HUES48 (cell line): Measurements from ENCODE around the gene CALML6.

Experiments
- H3K27ac ChIP-seq: one replicate; pipeline ENCODE4 v1.7.0; 2013; ENCODE audit warnings: low read depth, low read length, inconsistent platforms
- H3K27me3 ChIP-seq: 2 replicates; pipeline ENCODE4 v1.6.1; 2013; ENCODE audit warnings: mild to moderate bottlenecking, low read length; ENCODE audit not compliant: control insufficient read depth, insufficient read depth
- H3K36me3 ChIP-seq: 2 replicates; pipeline ENCODE4 v1.6.1; 2013; ENCODE audit warnings: low read length; ENCODE audit not compliant: control insufficient read depth, insufficient read depth
- H3K4me1 ChIP-seq: 2 replicates; pipeline ENCODE4 v1.6.1; 2013; ENCODE audit warnings: mild to moderate bottlenecking, low read length; ENCODE audit not compliant: control insufficient read depth, insufficient read depth
- H3K4me3 ChIP-seq: 2 replicates; pipeline ENCODE4 v1.5.1; 2013; ENCODE audit warnings: mild to moderate bottlenecking, low read depth, low read length
- H3K9ac ChIP-seq: 2 replicates; pipeline ENCODE4 v1.6.1; 2013; ENCODE audit warnings: mild to moderate bottlenecking, low read depth, low read length, moderate library complexity
- H3K9me3 ChIP-seq: 2 replicates; pipeline ENCODE4 v1.6.1; 2013; ENCODE audit warnings: low read length; ENCODE audit not compliant: control insufficient read depth, insufficient read depth

Gene CALML6

DNA sequence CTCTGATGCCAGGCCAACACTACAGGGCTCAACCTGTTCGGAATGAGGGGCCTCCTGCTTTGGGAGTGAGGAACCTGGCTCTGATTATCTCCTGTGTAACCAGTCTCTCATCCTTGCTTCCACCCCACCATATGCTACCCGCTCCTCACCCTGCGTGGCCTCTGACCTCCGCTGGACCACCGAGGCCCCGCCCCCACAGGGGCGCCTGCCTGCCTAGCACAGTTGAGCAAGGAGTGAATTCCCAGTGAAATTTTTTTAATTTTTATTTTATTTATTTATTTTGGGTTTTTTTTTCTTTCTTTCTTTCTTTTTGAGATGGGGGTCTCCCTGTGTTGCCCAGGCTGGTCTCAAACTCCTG is 22.3 kb upstream of the CALML6 start:
- Histone ChIP-seq H3K36me3 (no peaks in the 10 kb centered on the region), H3K27ac (no peak overlapping the region), H3K4me1 (peaks cover 26% of the 10 kb centered on the region), H3K4me3 (no peak overlapping the region), H3K9me3 (no peaks in the 10 kb centered on the region), H3K9ac (no peak overlapping the region), H3K27me3 (no peaks in the 10 kb centered on the region)

GRCh38 chr1:1893291-1893985 is 21.6 kb upstream of the CALML6 start:
- no peaks in the 10 kb centered on the region for H3K36me3 ChIP-seq
- H3K4me1 ChIP-seq: peaks cover 26% of the 10 kb centered on the region
- no peaks in the 10 kb centered on the region for H3K27me3 ChIP-seq
- no peak overlapping the region for H3K4me3 ChIP-seq
- H3K27ac ChIP-seq: no peak overlapping the region
- no peak overlapping the region for H3K9ac ChIP-seq
- no peaks in the 10 kb centered on the region for H3K9me3 ChIP-seq

GRCh38 chr1:1893997-1894353 is 21.1 kb upstream of the CALML6 start:
- Histone ChIP-seq H3K27me3 (no peaks in the 10 kb centered on the region), H3K27ac (no peak overlapping the region), H3K36me3 (no peaks in the 10 kb centered on the region), H3K4me3 (no peak overlapping the region), H3K4me1 (peaks cover 22% of the 10 kb centered on the region), H3K9me3 (no peaks in the 10 kb centered on the region), H3K9ac (no peak overlapping the region)

- Histone ChIP-seq H3K4me3 (no peak overlapping the region), H3K9me3 (no peaks in the 10 kb centered on the region), H3K9ac (no peak overlapping the region), H3K27ac (no peak overlapping the region), H3K27me3 (no peaks in the 10 kb centered on the region), H3K36me3 (no peaks in the 10 kb centered on the region), H3K4me1 (peaks cover 19% of the 10 kb centered on the region; the same call in 1 of the 2 replicates)
Measured at GRCh38 chr1:1894354-1895059, 20.6 kb upstream of the CALML6 start.

DNA sequence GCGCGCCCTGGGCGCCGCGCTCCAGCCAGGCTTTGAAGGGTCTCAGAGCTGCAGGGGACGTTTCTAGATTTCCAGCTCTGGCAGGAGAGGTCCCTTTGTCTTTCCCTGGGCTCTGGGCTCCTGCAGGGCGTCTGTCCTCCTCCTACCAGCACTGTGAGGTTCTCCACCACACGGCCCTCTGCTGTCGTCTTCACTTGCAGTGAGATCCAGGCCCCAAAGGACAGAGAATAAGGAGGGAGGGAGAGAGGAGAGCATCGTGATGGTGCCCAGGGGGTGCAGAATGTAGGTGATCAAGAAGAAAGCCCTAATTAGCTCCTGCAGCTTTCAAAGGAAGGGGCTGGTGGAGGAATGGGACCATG is 20.0 kb upstream of the CALML6 start:
- Histone ChIP-seq H3K27me3 (no peaks in the 10 kb centered on the region), H3K9ac (no peak overlapping the region), H3K4me3 (no peak overlapping the region), H3K27ac (no peak overlapping the region), H3K4me1 (peaks cover 19% of the 10 kb centered on the region; the same call in 1 of the 2 replicates), H3K9me3 (no peaks in the 10 kb centered on the region), H3K36me3 (no peaks in the 10 kb centered on the region)

DNA sequence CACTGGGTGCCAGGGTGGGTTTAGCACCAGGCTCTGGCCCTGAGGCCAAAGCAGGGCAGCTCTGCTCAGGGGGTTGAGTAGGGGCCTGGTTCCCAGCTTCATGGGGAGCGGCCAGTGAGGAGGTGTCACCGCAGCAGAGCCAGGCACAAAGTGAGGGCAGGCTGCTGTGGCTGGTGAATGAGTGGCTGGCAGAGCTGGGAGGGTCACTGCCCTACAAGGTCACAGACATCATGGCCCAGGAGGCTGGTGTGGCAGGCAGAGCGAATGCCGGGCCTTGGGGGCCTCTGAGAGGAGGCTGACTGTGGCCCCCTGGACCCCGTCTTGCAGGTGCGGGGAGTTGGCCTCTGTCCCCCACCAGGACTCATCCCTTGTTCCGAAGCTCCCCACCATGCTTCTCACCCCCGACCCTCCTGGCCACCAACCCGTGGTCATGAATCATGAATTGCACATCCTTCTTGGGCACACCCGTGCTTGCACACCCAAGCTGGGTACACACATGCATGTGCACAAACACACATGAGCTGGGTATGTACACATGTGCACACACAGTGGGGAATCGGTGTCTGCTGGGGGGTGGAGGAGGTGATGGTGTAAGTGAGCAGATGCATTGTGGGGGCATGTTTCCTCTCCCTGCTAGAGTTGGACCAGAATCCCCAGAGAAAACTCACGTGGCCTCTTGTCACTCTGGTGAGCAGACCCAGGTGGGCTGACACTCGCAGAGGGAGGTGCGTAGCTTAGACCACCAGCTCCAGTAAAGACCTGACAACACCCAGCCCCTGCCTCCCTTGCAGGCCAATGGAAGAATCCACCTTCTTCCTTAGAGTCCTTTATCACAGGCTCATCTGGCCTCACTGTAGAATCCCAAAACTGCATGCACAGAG is 19.4 kb upstream of the CALML6 start:
- H3K4me1 ChIP-seq: peaks cover 19% of the 10 kb centered on the region; the same call in 1 of the 2 replicates
- no peaks in the 10 kb centered on the region for H3K36me3 ChIP-seq
- no peaks in the 10 kb centered on the region for H3K27me3 ChIP-seq
- no peak overlapping the region for H3K9ac ChIP-seq
- no peaks in the 10 kb centered on the region for H3K9me3 ChIP-seq
- no peak overlapping the region for H3K27ac ChIP-seq
- H3K4me3 ChIP-seq: no peak overlapping the region

- Histone ChIP-seq H3K27me3 (no peaks in the 10 kb centered on the region), H3K27ac (no peak overlapping the region), H3K4me1 (peaks cover 13% of the 10 kb centered on the region; the same call in 1 of the 2 replicates), H3K9me3 (no peaks in the 10 kb centered on the region), H3K4me3 (no peak overlapping the region), H3K9ac (no peak overlapping the region), H3K36me3 (no peaks in the 10 kb centered on the region)
Measured at GRCh38 chr1:1898246-1898933, 16.7 kb upstream of the CALML6 start.

- no peaks in the 10 kb centered on the region for H3K27me3 ChIP-seq
- no peaks in the 10 kb centered on the region for H3K9me3 ChIP-seq
- no peaks in the 10 kb centered on the region for H3K36me3 ChIP-seq
- H3K4me3 ChIP-seq: no peak overlapping the region
- no peak overlapping the region for H3K9ac ChIP-seq
- H3K4me1 ChIP-seq: peaks cover 9% of the 10 kb centered on the region; the same call in 1 of the 2 replicates
- no peak overlapping the region for H3K27ac ChIP-seq
Measured at GRCh38 chr1:1899266-1899966, 15.6 kb upstream of the CALML6 start.

DNA sequence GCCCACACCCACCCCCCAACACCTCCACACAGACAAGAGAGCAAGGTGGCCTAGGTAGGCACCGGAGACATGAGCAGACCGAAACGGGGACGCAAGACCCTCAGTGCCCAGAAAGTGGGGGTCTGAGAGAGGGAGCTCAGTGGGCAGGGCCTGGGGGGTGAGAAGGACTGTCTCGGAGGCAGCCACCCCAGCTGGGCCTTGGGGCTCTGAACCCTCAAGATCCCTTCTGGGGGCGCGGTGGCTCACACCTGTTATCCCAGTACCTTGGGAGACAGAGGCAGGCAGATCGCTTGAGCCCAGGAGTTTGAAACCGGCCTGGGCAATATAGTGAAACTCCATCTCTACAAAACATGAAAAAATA is 15.1 kb upstream of the CALML6 start:
- no peaks in the 10 kb centered on the region for H3K27me3 ChIP-seq
- H3K4me1 ChIP-seq: peaks cover 4% of the 10 kb centered on the region; the same call in 1 of the 2 replicates
- no peaks in the 10 kb centered on the region for H3K36me3 ChIP-seq
- H3K9me3 ChIP-seq: no peaks in the 10 kb centered on the region
- no peak overlapping the region for H3K4me3 ChIP-seq
- no peak overlapping the region for H3K27ac ChIP-seq
- no peak overlapping the region for H3K9ac ChIP-seq

- Histone ChIP-seq H3K4me3 (no peak overlapping the region), H3K27ac (no peak overlapping the region), H3K9ac (no peak overlapping the region), H3K27me3 (no peaks in the 10 kb centered on the region), H3K4me1 (no peaks in the 10 kb centered on the region), H3K9me3 (no peaks in the 10 kb centered on the region), H3K36me3 (no peaks in the 10 kb centered on the region)
Measured at GRCh38 chr1:1900883-1901640, 14.0 kb upstream of the CALML6 start.
